IPS-18c (cell line): Measurements from ENCODE around the gene PGAM5.
"Not testable (repeated sequence)": the region's sequence is repeated elsewhere in the genome, so short reads cannot be mapped to it uniquely, and the experiment has no call there.

Experiments used
- H3K4me3 ChIP-seq: 2 replicates; pipeline ENCODE4 v1.7.0; 2013; ENCODE audit warnings: low read depth, mild to moderate bottlenecking, low read length, moderate library complexity; ENCODE audit not compliant: insufficient read depth
- H3K9me3 ChIP-seq: one replicate; pipeline ENCODE4 v1.6.1; 2013; ENCODE audit warnings: mild to moderate bottlenecking, low read length, moderate library complexity; ENCODE audit not compliant: control insufficient read depth, insufficient read depth

Gene PGAM5

GRCh38 chr12:132730353-132730752 is 19.7 kb downstream of the PGAM5 start:
- peaks cover 6% of the 10 kb centered on the region for H3K9me3 ChIP-seq
- no peak overlapping the region for H3K4me3 ChIP-seq

DNA sequence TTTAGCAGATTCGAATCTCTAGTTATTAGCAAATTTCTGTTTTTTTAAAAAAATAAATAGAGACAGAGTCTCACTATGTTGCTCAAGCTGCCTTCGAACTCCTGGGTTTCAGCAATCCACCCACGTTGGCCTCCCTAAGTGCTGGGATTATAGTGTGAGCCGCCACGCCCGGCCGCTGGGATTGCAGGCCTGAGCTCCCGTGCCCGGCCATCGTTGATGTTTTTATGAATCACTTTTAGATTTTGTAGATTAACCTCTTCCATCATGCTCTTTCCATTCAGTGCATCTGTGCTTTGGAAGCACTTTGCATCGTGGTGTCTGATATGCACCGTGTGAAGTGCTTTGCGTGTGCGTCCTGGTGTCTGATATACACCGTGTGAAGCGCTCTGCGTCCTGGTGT is 20.9 kb downstream of the PGAM5 start:
- Histone ChIP-seq H3K4me3 (no peak overlapping the region), H3K9me3 (peaks cover 6% of the 10 kb centered on the region)

GRCh38 chr12:132734206-132734605 is 23.6 kb downstream of the PGAM5 start:
- Histone ChIP-seq H3K4me3 (no peak overlapping the region), H3K9me3 (peaks cover 6% of the 10 kb centered on the region)

- Histone ChIP-seq H3K4me3 (no peak overlapping the region), H3K9me3 (peaks cover 3% of the 10 kb centered on the region)
Observed at GRCh38 chr12:132735496-132735895, 24.9 kb downstream of the PGAM5 start.

DNA sequence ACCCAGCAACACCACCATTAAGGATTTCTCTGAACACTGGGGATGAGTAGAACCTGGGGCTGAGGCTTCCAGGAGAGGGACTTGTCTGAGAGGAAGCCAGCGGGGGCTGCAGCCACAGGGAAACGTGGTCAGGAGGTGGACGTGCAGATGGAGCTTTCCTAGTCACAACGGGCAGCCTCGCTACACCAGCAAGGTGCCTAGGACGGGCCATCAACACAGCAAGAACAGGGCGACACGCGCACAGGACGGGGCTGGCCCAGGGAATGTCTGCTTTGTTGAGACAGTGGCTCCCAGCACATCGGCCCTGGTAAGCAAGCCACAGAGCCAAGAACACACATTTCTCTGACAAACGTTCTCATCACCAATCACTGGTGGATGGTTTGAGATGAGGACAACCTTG is 25.7 kb downstream of the PGAM5 start:
- Histone ChIP-seq H3K9me3 (peaks cover 2% of the 10 kb centered on the region), H3K4me3 (no peak overlapping the region)

GRCh38 chr12:132736913-132737312 is 26.3 kb downstream of the PGAM5 start:
- no peak overlapping the region for H3K4me3 ChIP-seq
- H3K9me3 ChIP-seq, result no peaks in the 10 kb centered on the region

- no peaks in the 10 kb centered on the region for H3K9me3 ChIP-seq
Observed at GRCh38 chr12:132739600-132740312, 29.1 kb downstream of the PGAM5 start.

GRCh38 chr12:132740313-132740646 is 29.6 kb downstream of the PGAM5 start:
- Histone ChIP-seq H3K4me3 (no peak overlapping the region), H3K9me3 (no peaks in the 10 kb centered on the region)

More at GRCh38 chr12:132739600-132740312, 29.1 kb downstream of the PGAM5 start:
- no peak overlapping the region for H3K4me3 ChIP-seq

DNA sequence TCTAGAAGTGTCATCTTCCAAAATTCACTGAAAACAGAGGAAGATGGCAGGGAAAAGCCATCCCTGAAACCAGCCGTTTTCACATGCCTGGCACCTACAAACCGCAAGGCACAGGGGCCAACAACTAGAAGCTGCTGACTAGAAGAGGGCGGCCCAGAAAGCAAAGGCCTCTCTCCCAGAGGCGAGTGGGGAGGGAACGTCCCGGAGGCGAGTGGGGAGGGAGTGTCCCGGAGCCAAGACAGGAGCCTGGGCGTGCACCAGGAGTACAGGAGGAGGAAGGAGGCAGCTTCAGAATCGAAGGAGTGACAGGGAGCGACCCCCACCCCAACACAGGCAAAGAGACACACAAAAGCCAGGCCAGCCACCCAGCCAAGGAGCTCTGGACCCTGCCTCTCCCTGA is 30.0 kb downstream of the PGAM5 start:
- no peak overlapping the region for H3K4me3 ChIP-seq
- H3K9me3 ChIP-seq, result no peaks in the 10 kb centered on the region

DNA sequence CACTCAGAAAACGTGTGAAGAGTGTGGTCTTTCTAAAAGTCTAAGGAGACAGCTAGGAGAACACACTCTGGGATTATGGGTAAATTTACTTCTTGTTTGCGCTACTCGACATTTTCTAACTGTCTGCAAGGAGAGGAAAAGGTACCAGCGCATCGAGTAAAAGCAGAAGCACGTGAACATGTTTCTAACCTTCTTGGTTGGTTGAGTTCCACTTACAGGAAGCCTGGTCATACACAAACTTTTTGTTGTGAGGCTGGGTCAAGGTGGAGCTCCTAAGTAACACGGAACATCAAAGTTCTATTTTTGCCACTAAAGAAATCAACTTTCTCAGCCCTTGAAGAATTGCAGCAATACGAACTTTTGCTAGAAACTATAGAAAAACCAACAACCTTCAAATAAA is 31.0 kb downstream of the PGAM5 start:
- Histone ChIP-seq H3K9me3 (no peaks in the 10 kb centered on the region), H3K4me3 (no peak overlapping the region)

DNA sequence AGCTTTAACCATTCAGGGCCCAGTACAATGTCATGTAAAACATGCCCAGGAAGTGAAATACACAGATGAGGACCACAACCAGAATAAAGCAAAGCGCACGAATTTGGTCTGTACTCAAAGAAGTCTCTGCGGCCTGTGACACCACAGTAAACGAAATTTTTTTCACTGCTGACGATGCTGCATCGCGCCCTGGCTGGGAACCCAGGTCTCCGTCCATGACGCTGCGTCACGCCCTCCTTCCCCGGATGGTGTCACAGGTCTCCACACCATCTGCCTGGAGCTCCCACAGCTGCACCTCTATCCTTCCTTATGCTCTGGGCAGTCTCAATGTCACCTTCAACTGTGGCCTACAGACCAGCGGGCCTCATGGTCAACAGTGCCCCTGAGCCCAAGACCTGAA is 33.2 kb downstream of the PGAM5 start:
- Histone ChIP-seq H3K4me3 (no peak overlapping the region), H3K9me3 (no peaks in the 10 kb centered on the region)

DNA sequence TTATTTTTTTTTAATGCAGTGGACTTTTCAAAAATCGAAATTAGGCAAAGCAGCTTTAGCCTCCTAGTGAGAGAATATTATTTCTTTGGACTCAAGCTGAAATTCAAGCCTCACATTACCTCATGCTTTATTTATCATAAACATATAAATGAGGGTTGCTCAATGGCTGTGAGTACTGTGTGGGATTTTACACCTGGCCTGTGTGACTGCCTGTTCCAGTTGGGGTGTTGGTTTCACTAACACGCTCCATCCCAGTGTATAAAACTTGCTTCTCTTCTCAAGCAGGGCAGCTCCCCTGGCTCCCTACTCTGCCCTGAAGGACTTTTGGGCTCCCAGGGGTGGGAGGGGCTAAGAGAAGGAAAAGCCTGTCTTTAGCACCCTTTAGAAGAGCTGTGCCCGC is 36.0 kb downstream of the PGAM5 start:
- no peak overlapping the region for H3K4me3 ChIP-seq

DNA sequence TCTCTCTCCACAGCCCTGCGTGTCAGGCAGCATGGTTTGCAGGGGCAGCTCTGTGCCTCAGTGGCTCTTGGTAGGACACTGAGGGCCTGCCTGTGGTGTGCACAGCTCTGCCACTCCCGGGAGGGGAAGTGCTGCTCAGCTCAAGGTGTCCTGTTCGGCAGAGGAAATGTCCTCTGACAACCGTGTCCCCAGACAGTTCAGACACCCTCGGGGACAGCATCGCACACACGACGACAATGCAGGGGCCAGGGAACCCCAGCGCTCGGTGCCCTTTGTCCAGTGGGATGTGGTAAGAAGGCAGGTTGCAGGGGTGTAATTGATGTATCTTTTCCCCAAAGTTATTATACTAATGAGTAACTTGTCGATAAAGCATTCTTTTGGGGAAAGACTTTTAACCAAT is 36.8 kb downstream of the PGAM5 start:
- H3K4me3 ChIP-seq, result no peak overlapping the region
- H3K9me3 ChIP-seq, result no peaks in the 10 kb centered on the region

More for the DNA sequence above, 36.0 kb downstream of the PGAM5 start:
- no peaks in the 10 kb centered on the region for H3K9me3 ChIP-seq

- H3K4me3 ChIP-seq, result no peak overlapping the region
- H3K9me3 ChIP-seq, result no peaks in the 10 kb centered on the region
Observed at GRCh38 chr12:132747896-132748295, 37.3 kb downstream of the PGAM5 start.

DNA sequence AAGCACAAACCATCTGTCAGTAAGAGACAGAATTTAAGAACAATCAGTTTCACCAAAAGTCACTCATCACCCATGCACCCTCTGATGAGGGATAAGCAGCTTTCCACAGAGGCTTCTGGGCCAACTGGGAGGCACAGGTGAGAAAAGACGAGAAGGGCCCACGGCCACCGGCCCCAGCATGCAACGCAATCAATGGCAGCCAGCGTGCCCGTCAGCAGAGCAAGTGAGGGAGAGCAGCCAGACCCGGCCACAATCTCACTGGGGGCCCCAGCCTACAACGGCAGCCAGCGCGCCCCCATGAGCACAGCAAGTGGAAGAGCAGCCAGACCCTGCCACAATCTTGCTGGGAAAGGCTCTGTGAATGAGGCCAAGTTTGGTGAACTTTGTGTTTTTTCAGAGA is 37.7 kb downstream of the PGAM5 start:
- Histone ChIP-seq H3K4me3 (no peak overlapping the region), H3K9me3 (no peaks in the 10 kb centered on the region)

DNA sequence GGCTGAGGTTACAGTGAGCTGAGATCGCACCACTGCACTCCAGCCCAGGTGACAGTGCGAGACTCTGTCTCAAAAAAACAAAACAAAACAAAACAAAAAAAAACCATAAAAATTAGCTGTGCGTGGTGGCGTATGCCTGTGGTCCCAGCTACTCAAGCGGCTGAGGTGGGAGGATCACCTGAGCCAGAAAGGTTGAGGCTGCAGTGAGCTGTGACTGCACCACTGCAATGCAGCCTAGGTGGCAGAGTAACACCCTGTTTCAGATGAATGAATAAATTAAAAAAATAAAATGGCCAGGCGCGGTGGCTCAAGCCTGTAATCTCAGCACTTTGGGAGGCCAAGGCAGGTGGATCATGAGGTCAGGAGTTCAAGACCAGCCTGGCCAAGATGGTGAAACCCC is 43.0 kb downstream of the PGAM5 start:
- H3K9me3 ChIP-seq, result not testable (repeated sequence)

GRCh38 chr12:132754160-132754932 is 43.7 kb downstream of the PGAM5 start:
- Histone ChIP-seq H3K9me3 (no peaks in the 10 kb centered on the region), H3K4me3 (no peak overlapping the region)

More for the DNA sequence above, 43.0 kb downstream of the PGAM5 start:
- H3K4me3 ChIP-seq, result not testable (repeated sequence)

DNA sequence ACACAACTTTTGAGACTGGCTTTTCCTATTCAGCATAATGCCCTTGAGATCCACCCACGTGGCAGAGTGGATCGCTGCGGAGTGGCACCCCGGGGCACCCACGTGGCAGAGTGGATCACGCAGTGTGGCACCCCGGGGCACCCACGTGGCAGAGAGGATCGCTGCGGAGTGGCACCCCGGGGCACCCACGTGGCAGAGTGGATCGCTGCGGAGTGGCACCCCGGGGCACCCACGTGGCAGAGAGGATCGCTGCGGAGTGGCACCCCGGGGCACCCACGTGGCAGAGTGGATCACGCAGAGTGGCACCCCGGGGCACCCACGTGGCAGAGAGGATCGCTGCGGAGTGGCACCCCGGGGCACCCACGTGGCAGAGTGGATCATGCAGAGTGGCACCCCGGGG is 48.2 kb downstream of the PGAM5 start:
- not testable (repeated sequence) for H3K9me3 ChIP-seq, H3K4me3 ChIP-seq
